Measurements from ENCODE around the gene RRH.
A peak's percentile ranks its signal among the peaks of the same experiment; 100 is the strongest.

Gene RRH

GRCh38 chr4:109861916-109862511, 34.2 kb downstream of the RRH start:
- H3K4me3 ChIP-seq (ENCODE audit: low read length), result no peak overlapping the region
- no peak for TF ChIP-seq CTCF (IDR thresholded peaks at IDR 0.05; ENCODE audit: insufficient read depth, low read depth, low read length, missing control alignments)
- no peak for DNase-seq (ENCODE audit: low read depth)

GRCh38 chr4:109864134-109864533, 36.4 kb downstream of the RRH start:
- no peak for TF ChIP-seq CTCF (IDR thresholded peaks at IDR 0.05; ENCODE audit: insufficient read depth, low read depth, low read length, missing control alignments)
- DNase-seq (ENCODE audit: low read depth), result no peak
- H3K4me3 ChIP-seq (ENCODE audit: low read length), result no peak overlapping the region

- no peak for DNase-seq (ENCODE audit: low read depth)
- H3K4me3 ChIP-seq (ENCODE audit: low read length), result no peak overlapping the region
- no peak for TF ChIP-seq CTCF (IDR thresholded peaks at IDR 0.05; ENCODE audit: insufficient read depth, low read depth, low read length, missing control alignments)
These were observed 42.3 kb downstream of the RRH start for GRCh38 chr4:109870061-109870460.

GRCh38 chr4:109872065-109872464, 44.3 kb downstream of the RRH start:
- DNase-seq (ENCODE audit: low read depth), result no peak
- no peak for TF ChIP-seq CTCF (IDR thresholded peaks at IDR 0.05; ENCODE audit: insufficient read depth, low read depth, low read length, missing control alignments)
- H3K4me3 ChIP-seq (ENCODE audit: low read length), result no peak overlapping the region

GRCh38 chr4:109872950-109873656, 45.3 kb downstream of the RRH start:
- H3K4me3 ChIP-seq (ENCODE audit: low read length), result no peak overlapping the region
- TF ChIP-seq CTCF (IDR thresholded peaks at IDR 0.05; ENCODE audit: insufficient read depth, low read depth, low read length, missing control alignments), result no peak
- DNase-seq (ENCODE audit: low read depth), result no peak

GRCh38 chr4:109873791-109874514, 46.2 kb downstream of the RRH start:
- TF ChIP-seq CTCF (IDR thresholded peaks at IDR 0.05; ENCODE audit: insufficient read depth, low read depth, low read length, missing control alignments), result no peak
- H3K4me3 ChIP-seq (ENCODE audit: low read length), result no peak overlapping the region
- peak; percentile 89 for DNase-seq (ENCODE audit: low read depth)

Data from epithelial cell of esophagus (primary cell).